ENCODE measurements around the gene PDIA5. TPM values are rescaled to one million over a fixed set of nuclear protein-coding genes. Genes with fewer than 3 reads are reported as not detected.

The PDIA5 gene
- total RNA-seq, 2 experiments from 2014 or later, result 8.1 to 11.7 TPM

DNA sequence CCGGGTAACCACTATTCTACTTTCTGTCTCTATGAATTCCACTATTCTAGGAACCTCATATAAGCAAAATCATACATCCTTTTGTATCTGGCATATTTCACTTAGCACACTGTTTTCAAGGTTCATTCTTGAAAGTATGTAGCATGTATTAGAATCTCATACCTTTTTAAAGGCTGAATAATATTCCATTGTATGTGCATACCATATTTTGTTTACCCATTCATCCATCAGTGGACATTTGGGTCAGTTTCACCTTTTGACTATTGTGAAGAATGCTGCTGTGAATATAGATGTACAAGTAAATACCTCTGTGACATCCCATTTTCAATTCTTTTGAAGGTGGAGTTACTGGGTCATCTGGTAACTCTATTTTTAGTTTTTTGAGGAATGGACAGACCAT, 98.3 kb downstream of the PDIA5 start:
- Histone ChIP-seq H3K27ac (ENCODE audit: low read depth, low read length, poor library complexity, severe bottlenecking) (no peak overlapping the region), H3K9me2 (ENCODE audit: insufficient read depth, low read length) (no peaks in the 10 kb centered on the region), H3K9me3 (ENCODE audit: low read length) (no peaks in the 10 kb centered on the region), H3K4me1 (ENCODE audit: insufficient read depth, low read length, poor library complexity, severe bottlenecking) (no peaks in the 10 kb centered on the region), H3K4me3 (ENCODE audit: low read depth, low read length, poor library complexity, severe bottlenecking) (no peak overlapping the region), H2AFZ (ENCODE audit: low read length) (no peak overlapping the region), H4K20me1 (ENCODE audit: insufficient read depth, low read length) (no peaks in the 10 kb centered on the region), H3K36me3 (ENCODE audit: insufficient read depth, low read length) (peaks cover 13% of the 10 kb centered on the region), H3K79me2 (ENCODE audit: insufficient read depth, low read depth, low read length) (no peaks in the 10 kb centered on the region), H3K4me2 (ENCODE audit: low read length) (no peak overlapping the region)
- DNase-seq (ENCODE audit: low spot score), result no peak
- POLR2A ChIA-PET, result interaction anchor here (0.7 to 0.8 kb wide), 2 partner anchors 10 to 196 kb away, joined by 3 to 4 read pairs; no protein-coding TSS in a partner anchor
- intact Hi-C loops (cut with micrococcal nuclease; ENCODE audit: unreplicated experiment), result no loop called here
- TF ChIP-seq EZH2phosphoT487 (IDR thresholded peaks at IDR 0.05; ENCODE audit: borderline replicate concordance, low read depth, low read length), result no peak
- TF ChIP-seq, protein P1, sequence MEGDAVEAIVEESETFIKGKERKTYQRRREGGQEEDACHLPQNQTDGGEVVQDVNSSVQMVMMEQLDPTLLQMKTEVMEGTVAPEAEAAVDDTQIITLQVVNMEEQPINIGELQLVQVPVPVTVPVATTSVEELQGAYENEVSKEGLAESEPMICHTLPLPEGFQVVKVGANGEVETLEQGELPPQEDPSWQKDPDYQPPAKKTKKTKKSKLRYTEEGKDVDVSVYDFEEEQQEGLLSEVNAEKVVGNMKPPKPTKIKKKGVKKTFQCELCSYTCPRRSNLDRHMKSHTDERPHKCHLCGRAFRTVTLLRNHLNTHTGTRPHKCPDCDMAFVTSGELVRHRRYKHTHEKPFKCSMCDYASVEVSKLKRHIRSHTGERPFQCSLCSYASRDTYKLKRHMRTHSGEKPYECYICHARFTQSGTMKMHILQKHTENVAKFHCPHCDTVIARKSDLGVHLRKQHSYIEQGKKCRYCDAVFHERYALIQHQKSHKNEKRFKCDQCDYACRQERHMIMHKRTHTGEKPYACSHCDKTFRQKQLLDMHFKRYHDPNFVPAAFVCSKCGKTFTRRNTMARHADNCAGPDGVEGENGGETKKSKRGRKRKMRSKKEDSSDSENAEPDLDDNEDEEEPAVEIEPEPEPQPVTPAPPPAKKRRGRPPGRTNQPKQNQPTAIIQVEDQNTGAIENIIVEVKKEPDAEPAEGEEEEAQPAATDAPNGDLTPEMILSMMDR (conservative IDR thresholded peaks at IDR 0.05; ENCODE audit: low read length), result no peak
- CTCF ChIA-PET (ENCODE audit: unreplicated experiment), result no interaction called here
- no TSS peak for BruUV-seq (replicated peaks)

DNA sequence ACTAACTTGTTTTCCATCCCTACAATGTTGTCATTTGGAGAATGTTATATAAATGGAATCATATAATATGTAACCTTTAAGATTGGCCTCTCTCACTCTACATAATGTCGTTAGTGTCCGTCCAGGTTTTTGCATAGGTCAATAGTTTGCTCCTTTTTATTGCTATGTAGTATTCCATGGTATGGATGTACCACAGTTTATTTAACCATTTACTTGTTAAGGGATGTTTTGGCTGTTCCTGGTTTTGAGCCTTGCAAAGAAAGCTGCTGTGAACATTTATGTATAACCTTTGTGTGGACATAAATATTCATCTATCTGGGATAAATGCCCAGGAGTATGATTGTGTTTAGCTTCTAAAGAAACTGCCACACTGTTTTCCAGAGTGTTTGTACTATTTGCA, 100.9 kb downstream of the PDIA5 start:
- no peak overlapping the region for H3K27ac ChIP-seq (ENCODE audit: low read depth, low read length, poor library complexity, severe bottlenecking)
- no peak overlapping the region for H3K4me3 ChIP-seq (ENCODE audit: low read depth, low read length, poor library complexity, severe bottlenecking)
- H3K9me2 ChIP-seq (ENCODE audit: insufficient read depth, low read length), result no peaks in the 10 kb centered on the region
- peaks cover 13% of the 10 kb centered on the region for H3K36me3 ChIP-seq (ENCODE audit: insufficient read depth, low read length)
- no peak overlapping the region for H3K4me2 ChIP-seq (ENCODE audit: low read length)
- no peaks in the 10 kb centered on the region for H4K20me1 ChIP-seq (ENCODE audit: insufficient read depth, low read length)
- no peak overlapping the region for H2AFZ ChIP-seq (ENCODE audit: low read length)
- intact Hi-C loops (cut with micrococcal nuclease; ENCODE audit: unreplicated experiment), result no loop called here
- POLR2A ChIA-PET, result no interaction called here
- no peak for TF ChIP-seq EZH2phosphoT487 (IDR thresholded peaks at IDR 0.05; ENCODE audit: borderline replicate concordance, low read depth, low read length)
- TF ChIP-seq, protein P1 (conservative IDR thresholded peaks at IDR 0.05; ENCODE audit: low read length), result no peak
- no TSS peak for BruUV-seq (replicated peaks)
- H3K79me2 ChIP-seq (ENCODE audit: insufficient read depth, low read depth, low read length), result no peaks in the 10 kb centered on the region
- DNase-seq (ENCODE audit: low spot score), result no peak
- H3K9me3 ChIP-seq (ENCODE audit: low read length), result no peaks in the 10 kb centered on the region
- no peaks in the 10 kb centered on the region for H3K4me1 ChIP-seq (ENCODE audit: insufficient read depth, low read length, poor library complexity, severe bottlenecking)
- CTCF ChIA-PET (ENCODE audit: unreplicated experiment), result no interaction called here

DNA sequence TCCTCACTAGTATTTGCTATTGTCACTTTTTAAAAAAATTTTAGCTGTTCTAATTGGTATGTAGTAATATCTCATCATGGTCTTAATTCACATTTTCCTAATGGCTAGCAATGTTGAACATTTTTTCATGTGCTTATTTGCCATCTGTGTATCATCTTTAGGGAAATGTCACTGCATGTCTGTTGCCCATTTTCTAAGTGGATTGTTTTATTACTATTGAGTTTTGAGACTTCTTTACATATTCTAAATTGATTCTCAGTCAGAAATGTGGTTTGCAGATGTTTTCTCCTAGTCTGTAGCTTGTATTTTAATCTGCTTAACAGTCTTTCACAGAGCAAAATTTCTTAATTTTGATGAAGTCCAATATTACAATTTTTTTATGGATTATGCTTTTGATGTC, 101.3 kb downstream of the PDIA5 start:
- H3K4me2 ChIP-seq (ENCODE audit: low read length), result no peak overlapping the region
- no peaks in the 10 kb centered on the region for H3K79me2 ChIP-seq (ENCODE audit: insufficient read depth, low read depth, low read length)
- CTCF ChIA-PET (ENCODE audit: unreplicated experiment), result no interaction called here
- no peak overlapping the region for H3K27ac ChIP-seq (ENCODE audit: low read depth, low read length, poor library complexity, severe bottlenecking)
- no peak overlapping the region for H2AFZ ChIP-seq (ENCODE audit: low read length)
- POLR2A ChIA-PET, result no interaction called here
- no peaks in the 10 kb centered on the region for H3K9me3 ChIP-seq (ENCODE audit: low read length)
- no peaks in the 10 kb centered on the region for H3K9me2 ChIP-seq (ENCODE audit: insufficient read depth, low read length)
- no peaks in the 10 kb centered on the region for H3K4me1 ChIP-seq (ENCODE audit: insufficient read depth, low read length, poor library complexity, severe bottlenecking)
- H4K20me1 ChIP-seq (ENCODE audit: insufficient read depth, low read length), result no peaks in the 10 kb centered on the region
- TF ChIP-seq, protein P1 (conservative IDR thresholded peaks at IDR 0.05; ENCODE audit: low read length), result no peak
- TF ChIP-seq EZH2phosphoT487 (IDR thresholded peaks at IDR 0.05; ENCODE audit: borderline replicate concordance, low read depth, low read length), result no peak
- intact Hi-C loops (cut with micrococcal nuclease; ENCODE audit: unreplicated experiment), result no loop called here
- H3K36me3 ChIP-seq (ENCODE audit: insufficient read depth, low read length), result peaks cover 13% of the 10 kb centered on the region
- DNase-seq (ENCODE audit: low spot score), result no peak
- H3K4me3 ChIP-seq (ENCODE audit: low read depth, low read length, poor library complexity, severe bottlenecking), result no peak overlapping the region
- BruUV-seq (replicated peaks), result no TSS peak
